A673 (cell line): Measurements from ENCODE around the gene TGIF1.

Source experiments
- CTCF ChIP-seq: fragments of 300-800, 200-600 bp; sonication (generic); conservative IDR thresholded peaks from 2 replicates; pipeline ENCODE4 v1.5.1; 2017; ENCODE audit warnings: low read depth, mild to moderate bottlenecking, antibody characterized with exemption, low read length, moderate library complexity, mixed read lengths
- EZH2 ChIP-seq: fragments of 200-600 bp; sonication (generic); IDR thresholded peaks from 2 replicates; pipeline ENCODE4 v1.6.1; 2017; ENCODE audit warnings: borderline replicate concordance, low read depth, mild to moderate bottlenecking, mixed read lengths, antibody characterized with exemption, low read length; ENCODE audit not compliant: poor library complexity, severe bottlenecking

DNA sequence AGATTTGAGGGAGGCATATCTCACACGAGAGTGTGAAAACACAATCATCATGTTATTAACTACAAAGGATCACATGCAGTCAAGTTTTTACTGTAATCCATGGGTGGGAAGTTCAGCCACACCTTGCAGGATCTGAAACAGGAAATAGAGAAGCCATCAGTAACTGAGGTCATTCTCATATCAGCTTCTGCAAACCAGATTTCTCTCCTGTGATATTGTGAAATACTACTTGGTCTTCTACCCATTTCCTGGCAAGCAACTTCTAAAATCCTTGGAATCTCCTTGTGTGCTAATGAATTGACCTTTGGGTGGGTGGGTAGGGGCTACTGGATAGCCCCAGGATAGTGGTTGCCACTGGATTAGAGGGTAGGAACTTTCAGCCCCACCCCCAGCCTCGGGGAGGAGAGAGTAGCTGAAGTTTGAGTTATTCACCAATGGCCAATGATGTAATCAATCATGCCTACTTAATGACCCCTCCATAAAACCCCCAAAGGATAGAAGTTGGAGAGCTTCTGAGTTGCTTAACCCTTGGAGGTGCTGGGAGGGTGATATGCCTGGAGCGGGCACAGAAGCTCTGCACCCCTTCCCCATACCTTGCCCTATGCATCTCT lies 25.6 kb upstream of the TGIF1 start:
- TF ChIP-seq CTCF (no peak), EZH2 (no peak)
